LNCAP (cell line): Measurements from ENCODE around the gene ARID3B.

Experiments
- TF ChIP-seq, protein P1 (sequence below): fragments of 450-650 bp; IDR thresholded peaks from 2 replicates; pipeline ENCODE4 v1.5.1; 2017; ENCODE audit warnings: mild to moderate bottlenecking

ARID3B gene

DNA sequence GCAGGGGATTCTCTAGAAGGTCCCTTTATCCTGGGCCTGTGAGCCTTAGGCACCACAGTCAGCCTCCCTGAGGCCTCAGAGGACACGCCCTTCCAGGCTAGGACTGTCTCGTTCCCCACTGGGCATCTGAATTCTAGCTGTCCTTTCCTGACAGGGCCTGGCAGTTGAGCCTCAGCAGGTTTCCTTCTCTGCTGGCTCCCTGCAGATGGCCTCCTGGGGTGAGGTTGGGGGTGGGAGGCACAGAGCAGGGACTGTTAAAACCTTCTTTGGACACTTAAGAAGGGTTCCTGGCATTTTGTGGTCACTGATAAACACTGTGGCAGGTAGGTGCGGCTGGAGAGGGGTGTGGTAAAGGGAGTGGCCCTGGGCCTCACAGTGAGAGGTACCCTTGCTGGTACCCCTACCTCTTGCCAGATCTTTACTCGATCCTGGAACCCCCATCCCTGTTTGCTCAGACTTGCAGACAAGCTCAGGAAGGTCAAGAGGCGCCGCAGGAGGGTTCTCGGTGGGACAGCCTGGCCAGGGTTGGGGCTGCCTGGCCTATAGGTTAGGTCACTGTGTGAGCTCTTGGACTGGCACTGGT, 83.1 kb downstream of the ARID3B start:
- TF ChIP-seq, protein P1, sequence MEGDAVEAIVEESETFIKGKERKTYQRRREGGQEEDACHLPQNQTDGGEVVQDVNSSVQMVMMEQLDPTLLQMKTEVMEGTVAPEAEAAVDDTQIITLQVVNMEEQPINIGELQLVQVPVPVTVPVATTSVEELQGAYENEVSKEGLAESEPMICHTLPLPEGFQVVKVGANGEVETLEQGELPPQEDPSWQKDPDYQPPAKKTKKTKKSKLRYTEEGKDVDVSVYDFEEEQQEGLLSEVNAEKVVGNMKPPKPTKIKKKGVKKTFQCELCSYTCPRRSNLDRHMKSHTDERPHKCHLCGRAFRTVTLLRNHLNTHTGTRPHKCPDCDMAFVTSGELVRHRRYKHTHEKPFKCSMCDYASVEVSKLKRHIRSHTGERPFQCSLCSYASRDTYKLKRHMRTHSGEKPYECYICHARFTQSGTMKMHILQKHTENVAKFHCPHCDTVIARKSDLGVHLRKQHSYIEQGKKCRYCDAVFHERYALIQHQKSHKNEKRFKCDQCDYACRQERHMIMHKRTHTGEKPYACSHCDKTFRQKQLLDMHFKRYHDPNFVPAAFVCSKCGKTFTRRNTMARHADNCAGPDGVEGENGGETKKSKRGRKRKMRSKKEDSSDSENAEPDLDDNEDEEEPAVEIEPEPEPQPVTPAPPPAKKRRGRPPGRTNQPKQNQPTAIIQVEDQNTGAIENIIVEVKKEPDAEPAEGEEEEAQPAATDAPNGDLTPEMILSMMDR = no peak

DNA sequence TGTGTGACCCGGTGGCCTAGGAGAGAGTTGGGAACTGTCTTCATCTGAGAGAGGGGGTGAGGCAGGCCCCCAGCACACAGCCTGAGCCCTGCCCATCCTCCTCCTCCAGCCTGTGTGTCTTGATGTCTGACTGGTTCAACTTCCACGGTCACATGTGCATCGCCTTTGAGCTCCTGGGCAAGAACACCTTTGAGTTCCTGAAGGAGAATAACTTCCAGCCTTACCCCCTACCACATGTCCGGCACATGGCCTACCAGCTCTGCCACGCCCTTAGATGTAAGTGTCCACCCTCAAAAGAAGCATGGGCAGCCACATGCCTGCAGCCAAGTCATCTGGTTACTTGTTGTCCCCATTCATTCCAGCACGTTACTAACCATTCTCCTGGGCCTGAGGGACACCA, 84.7 kb downstream of the ARID3B start:
- TF ChIP-seq, protein P1 = no peak

DNA sequence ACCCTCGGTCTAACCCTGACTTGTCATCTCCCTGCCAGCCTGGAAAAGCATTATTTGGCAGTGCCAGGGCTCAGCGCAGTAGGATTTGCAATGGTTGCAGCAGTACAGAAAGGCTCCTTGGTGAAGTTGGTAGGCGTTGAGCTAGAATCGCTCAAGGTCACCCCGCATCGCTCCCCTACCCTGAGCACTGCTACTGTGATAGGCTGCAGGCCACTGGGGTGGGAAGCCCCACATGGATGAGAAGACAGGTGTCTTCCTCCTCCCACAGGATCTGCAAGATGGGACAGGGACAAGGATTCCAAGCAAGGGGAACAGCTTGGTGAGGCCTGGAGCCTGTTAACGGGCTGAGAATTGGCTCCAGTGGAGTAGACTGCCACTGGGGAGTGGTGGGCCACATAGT, 85.3 kb downstream of the ARID3B start:
- TF ChIP-seq, protein P1 = no peak

DNA sequence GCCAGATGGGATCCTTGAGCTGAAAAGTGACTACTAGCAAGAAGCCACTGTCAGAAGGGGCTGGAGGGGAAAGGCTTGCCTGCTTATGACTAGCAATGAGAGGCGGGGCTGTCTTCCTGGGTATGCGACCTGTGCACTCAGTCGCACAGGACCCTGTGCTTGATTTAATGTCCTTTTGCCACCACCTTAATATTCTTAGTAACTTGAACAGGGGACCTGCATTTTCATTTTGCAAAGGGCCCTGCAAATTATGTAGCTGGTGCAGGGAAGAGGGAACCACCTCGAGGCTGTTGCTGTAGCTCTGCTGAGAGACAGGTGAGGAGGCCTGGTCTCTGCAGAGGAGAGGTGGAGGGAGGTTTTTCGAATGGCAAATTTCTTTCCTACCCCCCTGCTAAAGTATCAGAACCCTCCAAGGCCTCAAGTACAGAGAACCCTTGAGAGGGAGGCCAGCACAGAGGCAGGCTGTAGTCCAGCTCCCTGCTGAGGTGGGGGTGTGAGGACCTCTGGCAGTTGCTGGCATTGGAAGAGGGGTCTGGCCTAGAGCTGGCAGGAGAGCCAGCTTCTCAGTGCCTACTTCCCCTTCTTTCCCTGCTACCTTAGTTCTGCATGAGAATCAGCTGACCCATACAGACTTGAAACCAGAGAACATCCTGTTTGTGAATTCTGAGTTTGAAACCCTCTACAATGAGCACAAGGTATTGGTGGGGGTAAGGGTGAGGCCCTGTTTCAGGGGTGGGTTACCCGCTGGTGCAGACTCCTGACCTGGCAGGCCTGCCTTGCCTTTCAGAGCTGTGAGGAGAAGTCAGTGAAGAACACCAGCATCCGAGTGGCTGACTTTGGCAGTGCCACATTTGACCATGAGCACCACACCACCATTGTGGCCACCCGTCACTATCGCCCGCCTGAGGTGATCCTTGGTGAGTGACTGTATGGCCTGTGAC, 86.0 kb downstream of the ARID3B start:
- TF ChIP-seq, protein P1 = no peak

DNA sequence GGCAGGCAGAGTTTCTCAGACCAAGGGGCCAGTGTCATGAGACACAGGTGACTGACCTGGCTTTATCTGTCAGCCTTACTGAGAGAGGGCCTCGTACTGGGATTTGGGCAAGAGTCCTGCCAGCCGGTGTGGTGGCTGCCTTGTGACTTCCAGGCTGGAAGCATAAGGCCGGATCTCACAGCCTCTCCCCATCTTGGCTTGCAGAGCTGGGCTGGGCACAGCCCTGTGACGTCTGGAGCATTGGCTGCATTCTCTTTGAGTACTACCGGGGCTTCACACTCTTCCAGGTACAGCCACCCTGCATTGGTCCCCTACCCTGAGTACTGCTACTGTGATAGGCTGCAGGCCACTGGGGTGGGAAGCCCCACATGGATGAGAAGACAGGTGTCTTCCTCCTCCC, 86.7 kb downstream of the ARID3B start:
- TF ChIP-seq, protein P1 = no peak

DNA sequence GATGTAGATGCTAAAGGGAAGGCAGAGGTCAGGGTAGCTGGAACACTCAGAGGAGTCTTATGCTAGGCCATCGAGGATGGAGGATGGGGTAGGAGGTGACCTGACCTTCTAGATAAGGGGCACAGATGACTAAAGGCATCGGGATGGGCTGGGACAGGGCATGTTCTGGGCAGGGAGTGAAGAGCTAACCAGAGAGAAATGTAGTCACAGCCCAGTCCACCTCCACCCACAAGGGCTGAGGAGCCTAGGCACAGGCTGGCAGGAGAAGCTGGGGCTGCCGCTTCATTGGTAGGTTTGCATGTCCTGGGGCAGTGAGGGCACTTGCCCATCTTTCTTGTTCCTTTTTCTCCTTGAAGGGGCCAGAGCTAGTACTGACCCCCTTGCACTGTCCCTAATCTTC, 87.2 kb downstream of the ARID3B start:
- TF ChIP-seq, protein P1 = no peak

DNA sequence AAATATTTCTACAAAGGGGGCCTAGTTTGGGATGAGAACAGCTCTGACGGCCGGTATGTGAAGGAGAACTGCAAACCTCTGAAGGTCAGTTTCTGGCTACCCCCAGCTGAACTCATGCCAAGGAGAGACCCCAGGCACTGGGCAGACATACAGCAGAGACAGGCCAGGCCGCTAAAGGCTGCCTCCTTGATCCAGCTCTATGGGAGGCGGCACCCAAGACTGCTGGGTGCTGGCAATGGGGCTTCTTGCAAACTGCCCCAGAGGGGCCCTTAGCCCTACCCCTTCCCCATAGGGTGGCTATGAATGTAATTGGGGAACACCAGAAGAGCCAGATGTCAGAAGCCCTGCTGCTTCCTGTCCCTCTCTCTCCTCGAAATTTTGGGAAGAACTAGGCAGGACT, 87.9 kb downstream of the ARID3B start:
- TF ChIP-seq, protein P1 = no peak
